K562 (cell line): ENCODE measurements around the gene RFC2. TPM values are rescaled to one million over a fixed set of nuclear protein-coding genes. Genes with fewer than 3 reads are reported as not detected.

Experiments
- ATAC-seq: fragments of 200-7000 bp; cut with Tn5 transposase; 3 replicates; pipeline ENCODE4 v1.9.1; 2020; ENCODE audit warnings: moderate library complexity
- BruUV-seq: library from RNA; stranded (reverse); fragments of 400-500 nt; replicated peaks from 2 replicates; lab custom pipeline; 2021; lab: Mats Ljungman, UMichigan
- CTCF ChIA-PET: fragments of 300-600 bp; formaldehyde crosslinking; extraction: SDS; loops from one replicate; lab custom pipeline; 2021; ENCODE audit warnings: low intra/inter-chr PET ratio; lab: Yijun Ruan, JAX
- POLR2A ChIA-PET: fragments of 300-600, 350-650 bp; sonication (Branson Sonifier 250); formaldehyde crosslinking; extraction: SDS; loops from one replicate; lab custom pipeline; 2021; ENCODE audit warnings: antibody characterized with exemption, inconsistent platforms; lab: Yijun Ruan, JAX
- DNase-seq, 4 experiments: peaks; one replicate each; pipeline versions ENCODE4 v3.0.0 to v3.0.0-alpha.2; 2011 to 2018; ENCODE audit warnings: low spot score in 3 of 4, mixed read lengths in 3 of 4; ENCODE audit errors: extremely low read depth in 1 of 4
- FAIRE-seq: peaks from 2 replicates; lab custom pipeline; 2011; peaks lifted over from hg19 to GRCh38; lab: Jason Lieb, UNC
- H2AFZ ChIP-seq: 2 replicates; pipeline ENCODE4 v1.6.0; 2011; ENCODE audit warnings: low read depth, low read length, control low read depth, inconsistent platforms
- H3K27ac ChIP-seq: fragments of 200-600 bp; 3 replicates; pipeline ENCODE4 v1.8.0; 2011; ENCODE audit warnings: low read depth, mild to moderate bottlenecking, control low read depth, inconsistent platforms, low read length, moderate library complexity, mixed read lengths; ENCODE audit errors: extremely low read depth
- H3K27me3 ChIP-seq, 2 experiments: fragments of 300-600 bp in 1 of 2; 2 replicates in 1 of 2; 3 replicates in 1 of 2; pipeline versions ENCODE4 v1.6.0 to v1.8.0; 2011; ENCODE audit warnings: inconsistent platforms in 2 of 2, low read length in 2 of 2, mild to moderate bottlenecking in 1 of 2, mixed read lengths in 1 of 2, moderate library complexity in 1 of 2; ENCODE audit not compliant: control insufficient read depth in 2 of 2, insufficient read depth in 2 of 2
- H3K36me3 ChIP-seq: fragments of 300-600 bp; 3 replicates; pipeline ENCODE4 v1.8.0; 2011; ENCODE audit warnings: mild to moderate bottlenecking, low read length, inconsistent platforms; ENCODE audit not compliant: control insufficient read depth, insufficient read depth
- H3K4me1 ChIP-seq, 2 experiments: fragments of 200-600 bp in 1 of 2; replicated peaks in 1 of 2; 2 replicates in 1 of 2; 3 replicates in 1 of 2; pipeline versions ENCODE4 v1.5.1 to v1.8.0; 2011; ENCODE audit warnings: inconsistent platforms in 2 of 2, low read length in 2 of 2, mild to moderate bottlenecking in 1 of 2, mixed read lengths in 1 of 2, moderate library complexity in 1 of 2; ENCODE audit not compliant: control insufficient read depth in 2 of 2, insufficient read depth in 2 of 2
- H3K4me2 ChIP-seq: 2 replicates; pipeline ENCODE4 v1.6.1; 2011; ENCODE audit warnings: low read length, control low read depth, inconsistent platforms, mixed read lengths; ENCODE audit not compliant: insufficient read depth
- H3K4me3 ChIP-seq: fragments of 200-600 bp; sonication (generic), shearing (Covaris generic); 2 replicates; pipeline ENCODE4 v1.5.1; 2016; ENCODE audit warnings: control low read depth, inconsistent platforms
- H3K79me2 ChIP-seq: fragments of 200-600 bp; 3 replicates; pipeline ENCODE4 v1.8.0; 2011; ENCODE audit warnings: low read length, inconsistent platforms; ENCODE audit not compliant: control insufficient read depth, insufficient read depth
- H3K9ac ChIP-seq, 2 experiments: 2 replicates each; pipeline versions ENCODE4 v1.6.0 to v1.6.1; 2011; ENCODE audit warnings: low read depth in 2 of 2, low read length in 2 of 2, control low read depth in 1 of 2, inconsistent platforms in 1 of 2, mild to moderate bottlenecking in 1 of 2, mixed read lengths in 1 of 2; ENCODE audit not compliant: insufficient read depth in 1 of 2
- H3K9me1 ChIP-seq: one replicate; pipeline ENCODE4 v1.6.0; 2011; ENCODE audit warnings: inconsistent platforms, mild to moderate bottlenecking, low read length, moderate library complexity; ENCODE audit not compliant: control insufficient read depth, insufficient read depth
- H3K9me3 ChIP-seq: replicated peaks from 2 replicates; pipeline ENCODE4 v1.5.1; 2011; ENCODE audit warnings: low read depth, low read length, inconsistent platforms; ENCODE audit not compliant: control insufficient read depth, insufficient read depth
- H4K20me1 ChIP-seq: replicated peaks from 2 replicates; pipeline ENCODE4 v1.6.1; 2011; ENCODE audit warnings: low read length, inconsistent platforms, mixed read lengths; ENCODE audit not compliant: control insufficient read depth, insufficient read depth
- ELF2 ChIP-seq: fragments of 250-450 bp; sonication (Bioruptor Pico); IDR thresholded peaks from 2 replicates; pipeline ENCODE4 v1.5.0; 2021; ENCODE audit warnings: mild to moderate bottlenecking
- GABPB1 ChIP-seq: sonication (generic); formaldehyde crosslinking; IDR thresholded peaks from 2 replicates; pipeline ENCODE4 v1.8.0; 2022; ENCODE audit warnings: mild to moderate bottlenecking, missing genetic modification reagents
- GATAD2A ChIP-seq: fragments of 450-650 bp; IDR thresholded peaks from 2 replicates; pipeline ENCODE4 v1.6.1; 2017
- KLF16 ChIP-seq: IDR thresholded peaks from 2 replicates; pipeline ENCODE4 v1.6.1; 2016; ENCODE audit warnings: antibody characterized with exemption
- RUNX1 ChIP-seq: sonication (generic); IDR thresholded peaks from 2 replicates; pipeline ENCODE4 v1.6.1; 2016; ENCODE audit warnings: antibody characterized with exemption, low read depth
- SMC3 ChIP-seq: conservative IDR thresholded peaks from 2 replicates; pipeline ENCODE4 v1.6.1; 2011; ENCODE audit warnings: low read depth, low read length, improper control_type of control experiment; ENCODE audit not compliant: insufficient read depth
- TEAD1 ChIP-seq, 2 experiments: fragments of 450-650 bp in 1 of 2; sonication (generic) in 1 of 2; formaldehyde crosslinking; IDR thresholded peaks; 2 replicates each; pipeline versions ENCODE4 v1.4.0 to v1.8.0; 2020 to 2022; ENCODE audit warnings: mild to moderate bottlenecking in 2 of 2, missing genetic modification reagents in 1 of 2
- XRCC5 ChIP-seq: fragments of 200-400 bp; formaldehyde crosslinking; IDR thresholded peaks from 2 replicates; pipeline ENCODE4 v1.6.1; 2017; ENCODE audit warnings: low read depth, mild to moderate bottlenecking, low read length
- ZNF239 ChIP-seq: fragments of 250-450 bp; sonication (Bioruptor Pico); IDR thresholded peaks from 2 replicates; pipeline ENCODE4 v1.4.0; 2020; ENCODE audit warnings: mild to moderate bottlenecking
- ZNF384 ChIP-seq: IDR thresholded peaks from 2 replicates; pipeline ENCODE4 v1.6.1; 2012; ENCODE audit warnings: low read depth, low read length, improper control_type of control experiment
- ZSCAN32 ChIP-seq: fragments of 450-650 bp; formaldehyde crosslinking; IDR thresholded peaks from 2 replicates; pipeline ENCODE4 v1.4.0; 2020; ENCODE audit warnings: mild to moderate bottlenecking, moderate library complexity
- WGBS: fragments of 100-300 bp; shearing (Covaris generic); methylation state at CpG from one replicate; pipeline ENCODE4 v1.1.6; 2016; ENCODE audit warnings: low coverage, mixed read lengths; ENCODE audit not compliant: insufficient coverage; ENCODE audit errors: missing lambda C conversion rate; 5-methylcytosine and 5-hydroxymethylcytosine counted together
- in situ Hi-C: fragments of 300-500 bp; cut with MboI; formaldehyde crosslinking; loops from 4 replicates; pipeline ENCODE4 v1.15.0; 2018; ENCODE audit warnings: inconsistent platforms, mixed read lengths
- intact Hi-C: fragments of 100-400 bp; cut with micrococcal nuclease; formaldehyde crosslinking; loops from 2 replicates; pipeline ENCODE4 v1.14.2; 2022
- polyA plus RNA-seq, 8 experiments: library from polyadenylated mRNA; depleted of rRNA in 4 of 8; stranded (reverse) in 5 of 8; unstranded in 3 of 8; fragments of >200 nt; fragmentation: Nextera tagmentation in 2 of 8; fragmentation: Illumina TruSeq in 1 of 8; extraction: Ambion mirVana in 2 of 8; extraction: Trizol in 1 of 8; gene quantifications; 2 replicates each; pipeline versions ENCODE4 v1.2.1 to v1.2.3, GENCODE V29; 2011 to 2014; ENCODE audit warnings: inconsistent platforms in 1 of 8, missing spikeins in 1 of 8
- total RNA-seq, 7 experiments: library from RNA; depleted of rRNA in 6 of 7; stranded (reverse); fragments of >200 nt in 6 of 7; fragmentation: Illumina TruSeq in 2 of 7; extraction: Trizol in 2 of 7; gene quantifications; 2 replicates each; pipeline versions ENCODE4 v1.2.1 to v1.2.3, GENCODE V29; 2011 to 2021; ENCODE audit warnings: low replicate concordance in 1 of 7
- TF ChIP-seq, protein P1 (sequence below), 2 experiments: fragments of 450-650 bp in 1 of 2; sonication (generic) in 1 of 2; formaldehyde crosslinking; conservative IDR thresholded peaks; 2 replicates each; pipeline versions ENCODE4 v1.4.0 to v1.8.1; 2020 to 2022; ENCODE audit warnings: mild to moderate bottlenecking in 1 of 2, missing genetic modification reagents in 1 of 2
- TF ChIP-seq, protein P2 (sequence below): fragments of 450-650 bp; IDR thresholded peaks from 2 replicates; pipeline ENCODE4 v1.6.1; 2016; ENCODE audit warnings: mild to moderate bottlenecking
- TF ChIP-seq, protein P3 (sequence below): fragments of 250-450 bp; sonication (Bioruptor Pico); IDR thresholded peaks from 2 replicates; pipeline ENCODE4 v1.5.0; 2021; ENCODE audit warnings: mild to moderate bottlenecking, borderline replicate concordance
- TF ChIP-seq, protein P4 (sequence below): fragments of 250-450 bp; sonication (Bioruptor Pico); IDR thresholded peaks from 2 replicates; pipeline ENCODE4 v1.5.0; 2021

Gene RFC2
- total and polyA plus RNA-seq, 9 of the 15 experiments (the other 6 are each of a cell fraction or from before 2014, with no cell fraction given), result 32.5 to 161 (median 102) TPM

DNA sequence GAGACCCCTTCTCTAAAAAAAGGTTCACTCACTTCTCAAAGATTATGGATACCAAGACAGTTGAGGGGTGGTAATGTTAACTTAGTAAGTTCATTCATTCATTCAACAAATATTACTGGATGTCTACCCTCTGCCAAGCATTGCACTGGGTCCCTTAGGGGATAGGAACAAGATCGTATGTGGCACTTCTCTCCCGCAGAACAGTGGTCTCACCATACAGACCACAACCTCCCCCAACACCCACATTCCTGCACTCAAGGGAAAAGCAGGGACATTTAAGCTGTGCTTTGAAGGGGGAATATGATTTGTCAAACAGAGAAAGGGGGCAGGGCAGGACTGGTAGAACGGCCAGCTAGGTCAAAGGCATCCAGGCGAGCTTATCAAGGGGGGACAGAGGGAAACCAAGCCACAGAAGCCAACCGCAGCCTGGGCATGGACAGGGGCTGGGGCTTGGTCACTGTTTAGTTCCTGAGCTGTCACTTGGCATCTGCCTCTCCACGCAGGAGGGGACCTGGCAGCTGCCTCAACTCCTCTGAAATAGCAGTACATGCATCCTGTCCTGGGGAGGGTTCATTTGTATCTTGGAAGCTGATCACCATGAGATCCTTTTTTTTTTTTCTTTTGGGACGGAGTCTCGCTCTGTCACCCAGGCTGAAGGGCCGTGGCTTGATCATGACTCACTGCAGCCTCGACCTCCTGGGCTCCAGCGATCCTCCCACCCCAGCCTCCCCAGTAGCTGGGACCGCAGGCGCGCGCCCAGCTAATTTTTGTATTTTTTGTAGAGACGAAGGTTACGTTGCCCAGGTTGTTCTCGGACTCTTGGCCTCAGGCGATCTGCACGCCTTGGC is 34.1 kb upstream of the RFC2 start:
- H3K4me2 ChIP-seq, result peak overlapping the region; percentile 99
- no TSS peak for BruUV-seq
- TF ChIP-seq, protein P1, sequence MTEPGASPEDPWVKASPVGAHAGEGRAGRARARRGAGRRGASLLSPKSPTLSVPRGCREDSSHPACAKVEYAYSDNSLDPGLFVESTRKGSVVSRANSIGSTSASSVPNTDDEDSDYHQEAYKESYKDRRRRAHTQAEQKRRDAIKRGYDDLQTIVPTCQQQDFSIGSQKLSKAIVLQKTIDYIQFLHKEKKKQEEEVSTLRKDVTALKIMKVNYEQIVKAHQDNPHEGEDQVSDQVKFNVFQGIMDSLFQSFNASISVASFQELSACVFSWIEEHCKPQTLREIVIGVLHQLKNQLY (CRISPR knock-in tag; conservative IDR thresholded peaks at IDR 0.05), result no peak
- TF ChIP-seq KLF16, result no peak
- TF ChIP-seq ZSCAN32 (CRISPR knock-in tag), result no peak
- TF ChIP-seq RUNX1, result peak; percentile 61; the same call in 1 of the 2 replicates
- no peak for TF ChIP-seq GABPB1 (CRISPR knock-in tag)
- no peak for TF ChIP-seq ELF2 (CRISPR knock-in tag)
- TF ChIP-seq, protein P2, sequence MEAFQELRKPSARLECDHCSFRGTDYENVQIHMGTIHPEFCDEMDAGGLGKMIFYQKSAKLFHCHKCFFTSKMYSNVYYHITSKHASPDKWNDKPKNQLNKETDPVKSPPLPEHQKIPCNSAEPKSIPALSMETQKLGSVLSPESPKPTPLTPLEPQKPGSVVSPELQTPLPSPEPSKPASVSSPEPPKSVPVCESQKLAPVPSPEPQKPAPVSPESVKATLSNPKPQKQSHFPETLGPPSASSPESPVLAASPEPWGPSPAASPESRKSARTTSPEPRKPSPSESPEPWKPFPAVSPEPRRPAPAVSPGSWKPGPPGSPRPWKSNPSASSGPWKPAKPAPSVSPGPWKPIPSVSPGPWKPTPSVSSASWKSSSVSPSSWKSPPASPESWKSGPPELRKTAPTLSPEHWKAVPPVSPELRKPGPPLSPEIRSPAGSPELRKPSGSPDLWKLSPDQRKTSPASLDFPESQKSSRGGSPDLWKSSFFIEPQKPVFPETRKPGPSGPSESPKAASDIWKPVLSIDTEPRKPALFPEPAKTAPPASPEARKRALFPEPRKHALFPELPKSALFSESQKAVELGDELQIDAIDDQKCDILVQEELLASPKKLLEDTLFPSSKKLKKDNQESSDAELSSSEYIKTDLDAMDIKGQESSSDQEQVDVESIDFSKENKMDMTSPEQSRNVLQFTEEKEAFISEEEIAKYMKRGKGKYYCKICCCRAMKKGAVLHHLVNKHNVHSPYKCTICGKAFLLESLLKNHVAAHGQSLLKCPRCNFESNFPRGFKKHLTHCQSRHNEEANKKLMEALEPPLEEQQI, result no peak
- TF ChIP-seq, protein P3, sequence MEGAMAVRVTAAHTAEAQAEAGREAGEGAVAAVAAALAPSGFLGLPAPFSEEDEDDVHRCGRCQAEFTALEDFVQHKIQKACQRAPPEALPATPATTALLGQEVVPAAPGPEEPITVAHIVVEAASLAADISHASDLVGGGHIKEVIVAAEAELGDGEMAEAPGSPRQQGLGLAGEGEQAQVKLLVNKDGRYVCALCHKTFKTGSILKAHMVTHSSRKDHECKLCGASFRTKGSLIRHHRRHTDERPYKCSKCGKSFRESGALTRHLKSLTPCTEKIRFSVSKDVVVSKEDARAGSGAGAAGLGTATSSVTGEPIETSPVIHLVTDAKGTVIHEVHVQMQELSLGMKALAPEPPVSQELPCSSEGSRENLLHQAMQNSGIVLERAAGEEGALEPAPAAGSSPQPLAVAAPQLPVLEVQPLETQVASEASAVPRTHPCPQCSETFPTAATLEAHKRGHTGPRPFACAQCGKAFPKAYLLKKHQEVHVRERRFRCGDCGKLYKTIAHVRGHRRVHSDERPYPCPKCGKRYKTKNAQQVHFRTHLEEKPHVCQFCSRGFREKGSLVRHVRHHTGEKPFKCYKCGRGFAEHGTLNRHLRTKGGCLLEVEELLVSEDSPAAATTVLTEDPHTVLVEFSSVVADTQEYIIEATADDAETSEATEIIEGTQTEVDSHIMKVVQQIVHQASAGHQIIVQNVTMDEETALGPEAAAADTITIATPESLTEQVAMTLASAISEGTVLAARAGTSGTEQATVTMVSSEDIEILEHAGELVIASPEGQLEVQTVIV (CRISPR knock-in tag), result no peak
- no peak for TF ChIP-seq ZNF239
- 0 out of 4 replicates have a peak, but pooled peaks of 1 of the 2 experiments have one; percentile 28 for TF ChIP-seq TEAD1 (CRISPR knock-in tag; IDR thresholded peaks at IDR 0.05)
- 0 out of 2 replicates have a peak, but pooled peaks have one; percentile 32 for TF ChIP-seq GATAD2A
- peak; percentile 83 for TF ChIP-seq ZNF384
- 0 out of 2 replicates have a peak, but pooled peaks have one; percentile 9 for TF ChIP-seq XRCC5
- TF ChIP-seq, protein P4, sequence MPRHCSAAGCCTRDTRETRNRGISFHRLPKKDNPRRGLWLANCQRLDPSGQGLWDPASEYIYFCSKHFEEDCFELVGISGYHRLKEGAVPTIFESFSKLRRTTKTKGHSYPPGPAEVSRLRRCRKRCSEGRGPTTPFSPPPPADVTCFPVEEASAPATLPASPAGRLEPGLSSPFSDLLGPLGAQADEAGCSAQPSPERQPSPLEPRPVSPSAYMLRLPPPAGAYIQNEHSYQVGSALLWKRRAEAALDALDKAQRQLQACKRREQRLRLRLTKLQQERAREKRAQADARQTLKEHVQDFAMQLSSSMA (CRISPR knock-in tag), result no peak
- no peak for TF ChIP-seq SMC3

More for the DNA sequence above, 34.1 kb upstream of the RFC2 start:
- H3K4me3 ChIP-seq, result peak overlapping the region; percentile 41; the same call in 1 of the 2 replicates
- no peaks in the 10 kb centered on the region for H3K36me3 ChIP-seq
- peaks cover 26 to 32% of the 10 kb centered on the region in 2 experiments for H3K4me1 ChIP-seq
- 10% methylated on average over 20 of the region's 20 CpGs for WGBS
- peak overlapping the region in 1 of 2 experiments; percentile 86; a peak in 2 of 4 replicates for H3K9ac ChIP-seq
- H4K20me1 ChIP-seq, result no peaks in the 10 kb centered on the region; the same call in 1 of the 2 replicates
- peaks cover 3 to 19% of the 10 kb centered on the region in 2 experiments; a peak in 4 of 5 replicates for H3K27me3 ChIP-seq
- H3K9me1 ChIP-seq, result no peaks in the 10 kb centered on the region
- no peak overlapping the region for H3K27ac ChIP-seq
- FAIRE-seq (peak; percentile 57), ATAC-seq (peak; percentile 13), DNase-seq (peak in 3 of 4 experiments; percentile 56 to 62 (median 56))
- ChIA-PET CTCF (no interaction called here), POLR2A (interaction anchor here (0.6 to 1.4 kb wide), 5 partner anchors 9 to 126 kb away, joined by 3 to 8 read pairs (median 5); no protein-coding TSS in a partner anchor)
- in situ Hi-C loops (no loop called here), intact Hi-C loops (no loop called here)
- no peaks in the 10 kb centered on the region for H3K9me3 ChIP-seq
- H3K79me2 ChIP-seq, result no peaks in the 10 kb centered on the region
- peak overlapping the region; percentile 99 for H2AFZ ChIP-seq
